ENCODE measurements around the gene KIR2DL1. TPM values are rescaled to one million over a fixed set of nuclear protein-coding genes. Genes with fewer than 3 reads are reported as not detected.
A peak's percentile ranks its signal among the peaks of the same experiment; 100 is the strongest.
"Not testable (repeated sequence)": the region's sequence is repeated elsewhere in the genome, so short reads cannot be mapped to it uniquely, and the experiment has no call there.

KIR2DL1 gene
- total and polyA plus RNA-seq, 7 donors: 0.06 TPM; not detected in 6

DNA sequence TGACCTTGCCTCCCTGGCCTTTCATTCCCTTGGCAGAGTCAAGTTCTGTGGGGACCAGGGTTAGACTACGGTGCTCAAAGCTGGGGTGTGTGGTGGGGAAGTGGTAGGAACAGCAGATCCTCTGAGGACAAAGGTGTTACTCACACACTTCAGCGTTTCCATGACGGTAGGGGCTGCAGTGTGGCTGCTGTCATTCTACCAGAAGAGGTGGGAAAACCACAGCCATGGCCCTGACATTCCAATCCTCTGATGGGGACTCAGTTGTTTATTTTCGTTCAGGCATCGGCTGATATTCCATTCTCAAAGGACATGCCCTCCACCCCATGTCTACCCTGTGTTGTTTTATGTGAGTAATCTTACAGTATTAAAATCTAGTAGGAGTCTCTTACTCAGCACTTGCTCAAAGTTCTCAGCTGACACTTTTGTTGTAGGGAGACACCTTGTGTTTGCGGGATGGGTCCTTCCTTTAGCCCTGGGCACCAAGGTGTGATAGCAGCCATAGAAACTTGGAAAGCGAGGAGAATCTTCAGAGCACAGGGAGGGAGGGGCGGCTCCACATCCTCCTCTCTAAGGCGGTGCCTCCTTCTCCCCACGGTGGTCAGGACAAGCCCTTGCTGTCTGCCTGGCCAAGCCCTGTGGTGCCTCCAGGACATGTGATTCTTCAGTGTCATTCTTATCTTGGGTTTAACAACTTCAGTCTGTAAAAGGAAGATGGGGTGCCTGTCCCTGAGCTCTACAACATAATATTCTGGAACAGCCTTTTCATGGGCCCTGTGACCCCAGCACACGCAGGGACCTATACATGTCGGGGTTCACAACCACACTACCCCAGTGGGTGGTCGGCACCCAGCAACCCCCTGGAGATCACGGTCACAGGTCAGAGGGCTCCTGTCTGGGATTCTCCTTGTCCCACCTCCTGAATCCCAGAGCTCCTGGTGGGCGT is 1.7 kb downstream of the KIR2DL1 start:
- intact Hi-C loops (cut with DNase I): not testable (repeated sequence)

DNA sequence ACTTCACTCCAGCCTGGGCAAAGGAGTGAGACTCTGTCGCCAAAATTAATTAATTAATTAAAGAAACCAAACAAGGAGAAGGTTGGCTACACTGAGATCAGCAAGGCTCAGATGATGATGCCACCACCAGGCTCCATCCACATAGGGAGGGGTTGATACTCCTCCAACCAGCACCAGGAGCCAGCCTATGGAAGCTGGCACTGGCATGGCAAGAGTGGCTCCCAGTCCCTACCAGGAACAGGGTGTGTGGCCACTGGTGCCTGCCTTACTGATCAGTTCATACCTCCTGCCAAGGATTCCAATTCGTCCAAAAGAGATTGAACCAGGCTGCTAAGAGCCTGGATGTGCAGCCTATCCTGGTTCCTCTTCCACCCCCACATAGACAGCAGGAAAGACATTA is 3.1 kb downstream of the KIR2DL1 start:
- H3K27ac ChIP-seq; DNase-seq; intact Hi-C loops (cut with DNase I); H3K9me3 ChIP-seq; H3K27me3 ChIP-seq; H3K4me1 ChIP-seq; H3K36me3 ChIP-seq; H3K4me3 ChIP-seq: not testable (repeated sequence)
- 40 to 50% methylated on average over 2 of the region's 2 CpGs for WGBS, 2 donors

More for the DNA sequence above, 1.7 kb downstream of the KIR2DL1 start:
- H3K4me1 ChIP-seq, H3K36me3 ChIP-seq, H3K27me3 ChIP-seq, DNase-seq, H3K27ac ChIP-seq, H3K9me3 ChIP-seq, H3K4me3 ChIP-seq: not testable (repeated sequence)
- WGBS, 2 donors: 73 to 79% methylated on average over 13 to 14 of the region's 15 CpGs

DNA sequence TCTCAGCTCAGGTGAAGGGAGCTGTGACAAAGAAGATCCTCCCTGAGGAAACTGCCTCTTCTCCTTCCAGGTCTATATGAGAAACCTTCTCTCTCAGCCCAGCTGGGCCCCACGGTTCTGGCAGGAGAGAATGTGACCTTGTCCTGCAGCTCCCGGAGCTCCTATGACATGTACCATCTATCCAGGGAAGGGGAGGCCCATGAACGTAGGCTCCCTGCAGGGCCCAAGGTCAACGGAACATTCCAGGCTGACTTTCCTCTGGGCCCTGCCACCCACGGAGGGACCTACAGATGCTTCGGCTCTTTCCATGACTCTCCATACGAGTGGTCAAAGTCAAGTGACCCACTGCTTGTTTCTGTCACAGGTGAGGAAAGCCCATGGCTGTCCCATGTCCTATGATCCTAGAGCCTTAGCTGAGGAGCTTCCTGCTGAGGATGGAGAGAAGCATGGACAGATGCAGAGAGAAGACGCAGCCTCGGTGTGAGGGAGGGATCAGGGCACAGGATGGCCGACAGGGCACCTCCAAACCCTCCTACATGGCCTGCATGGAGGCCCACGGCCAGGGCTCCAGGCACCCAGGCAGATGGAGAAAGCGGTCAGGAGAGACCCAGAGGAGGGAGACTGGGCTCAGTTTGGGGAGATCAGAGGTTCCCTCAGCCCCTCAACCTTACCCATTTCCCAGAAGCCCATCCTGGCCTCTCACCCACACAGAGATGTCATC is 5.7 kb downstream of the KIR2DL1 start:
- H3K9me3 ChIP-seq; H3K27me3 ChIP-seq; H3K4me1 ChIP-seq; DNase-seq; H3K4me3 ChIP-seq; H3K27ac ChIP-seq; H3K36me3 ChIP-seq; intact Hi-C loops (cut with DNase I): not testable (repeated sequence)
- WGBS, 2 donors: 72 to 81% methylated on average over 12 of the region's 12 CpGs

DNA sequence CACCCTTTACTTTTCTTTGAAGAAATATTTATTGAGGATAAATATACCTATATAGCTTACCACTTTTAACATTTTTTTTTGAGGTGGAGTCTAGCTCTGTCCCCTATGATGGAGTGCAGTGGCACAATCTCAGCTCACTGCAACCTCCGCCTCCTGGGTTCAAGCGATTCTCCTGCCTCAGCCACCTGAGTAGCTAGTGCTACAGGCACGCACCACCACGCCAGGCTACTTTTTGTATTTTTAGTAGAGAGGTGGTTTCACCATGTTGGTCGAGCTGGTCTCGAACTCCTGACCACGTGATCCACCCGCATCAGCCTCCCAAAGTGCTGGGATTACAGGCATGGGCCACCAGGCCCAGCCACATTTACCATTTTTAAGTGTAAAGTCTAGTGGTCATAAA is 6.2 kb downstream of the KIR2DL1 start:
- 68% methylated on average over 8 of the region's 8 CpGs for WGBS, 2 donors

DNA sequence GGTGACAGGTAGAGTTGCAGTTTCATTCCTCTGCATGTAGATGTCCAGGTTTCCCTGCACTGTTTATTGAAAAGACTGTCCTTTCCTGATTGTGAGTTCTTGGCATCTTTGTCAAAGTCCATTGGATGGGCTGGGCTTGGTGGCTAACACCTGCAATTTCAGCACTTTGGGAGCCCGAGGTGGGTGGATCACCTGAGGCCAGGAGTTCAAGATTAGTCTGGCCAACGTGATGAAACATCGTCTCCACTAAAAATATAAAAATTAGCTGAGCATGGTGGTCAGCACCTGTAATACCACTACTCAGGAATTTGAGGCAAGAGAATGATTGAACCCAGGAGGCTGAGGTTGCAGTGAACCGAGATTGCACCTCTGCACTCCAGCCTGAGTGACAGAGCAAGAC is 8.3 kb downstream of the KIR2DL1 start:
- DNase-seq; H3K9me3 ChIP-seq; H3K4me3 ChIP-seq; H3K27me3 ChIP-seq; intact Hi-C loops (cut with DNase I); H3K36me3 ChIP-seq; H3K4me1 ChIP-seq; H3K27ac ChIP-seq: not testable (repeated sequence)
- WGBS, 2 donors: 65 to 69% methylated on average over 4 of the region's 4 CpGs

More for the DNA sequence above, 6.2 kb downstream of the KIR2DL1 start:
- H3K4me1 ChIP-seq; intact Hi-C loops (cut with DNase I); H3K4me3 ChIP-seq; H3K27ac ChIP-seq; H3K9me3 ChIP-seq; H3K27me3 ChIP-seq; H3K36me3 ChIP-seq; DNase-seq: not testable (repeated sequence)

DNA sequence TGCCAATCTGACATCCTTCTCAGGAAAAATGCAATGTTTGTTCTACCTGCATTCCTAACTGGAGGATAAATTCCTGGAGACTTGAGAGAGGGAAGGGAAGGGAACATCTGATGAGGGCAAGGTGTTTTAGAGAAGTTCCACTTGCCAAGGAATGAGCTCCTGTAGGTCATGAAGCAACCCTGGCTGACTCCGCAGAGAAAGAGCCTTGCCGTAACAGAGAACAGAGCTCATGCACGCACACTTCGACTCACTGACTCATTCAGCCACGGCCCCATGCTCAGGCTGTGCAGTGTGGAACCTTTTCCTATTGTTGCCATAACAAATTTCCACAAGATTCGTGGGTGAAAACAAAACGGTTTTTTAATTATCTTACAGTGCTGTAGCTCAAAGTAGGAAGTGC is 9.3 kb downstream of the KIR2DL1 start:
- H3K27me3 ChIP-seq; H3K4me1 ChIP-seq; H3K9me3 ChIP-seq; H3K27ac ChIP-seq; intact Hi-C loops (cut with DNase I); H3K36me3 ChIP-seq; DNase-seq; H3K4me3 ChIP-seq: not testable (repeated sequence)
- WGBS, 2 donors: 64 to 70% methylated on average over 7 of the region's 7 CpGs

DNA sequence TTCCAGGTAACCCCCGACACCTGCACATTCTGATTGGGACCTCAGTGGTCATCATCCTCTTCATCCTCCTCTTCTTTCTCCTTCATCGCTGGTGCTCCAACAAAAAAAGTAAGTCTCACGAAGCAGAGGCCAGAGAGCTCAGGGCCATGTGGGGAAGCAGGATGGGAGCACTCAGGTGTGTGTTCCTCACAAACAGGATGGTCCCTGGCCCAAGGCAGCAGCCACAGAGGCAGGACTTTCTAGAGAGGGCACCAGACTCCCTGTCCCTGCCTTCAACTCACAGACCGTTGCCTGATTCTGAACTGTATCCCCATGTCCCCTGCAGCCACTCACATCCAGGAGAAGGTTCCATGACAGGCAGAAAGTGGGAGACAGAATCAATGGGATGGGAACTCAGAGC is 13.3 kb downstream of the KIR2DL1 start:
- H3K27ac ChIP-seq; H3K4me1 ChIP-seq; H3K27me3 ChIP-seq; DNase-seq; intact Hi-C loops (cut with DNase I); H3K9me3 ChIP-seq; H3K4me3 ChIP-seq; H3K36me3 ChIP-seq: not testable (repeated sequence)
- WGBS, 2 donors: 67 to 79% methylated on average over 4 of the region's 4 CpGs

DNA sequence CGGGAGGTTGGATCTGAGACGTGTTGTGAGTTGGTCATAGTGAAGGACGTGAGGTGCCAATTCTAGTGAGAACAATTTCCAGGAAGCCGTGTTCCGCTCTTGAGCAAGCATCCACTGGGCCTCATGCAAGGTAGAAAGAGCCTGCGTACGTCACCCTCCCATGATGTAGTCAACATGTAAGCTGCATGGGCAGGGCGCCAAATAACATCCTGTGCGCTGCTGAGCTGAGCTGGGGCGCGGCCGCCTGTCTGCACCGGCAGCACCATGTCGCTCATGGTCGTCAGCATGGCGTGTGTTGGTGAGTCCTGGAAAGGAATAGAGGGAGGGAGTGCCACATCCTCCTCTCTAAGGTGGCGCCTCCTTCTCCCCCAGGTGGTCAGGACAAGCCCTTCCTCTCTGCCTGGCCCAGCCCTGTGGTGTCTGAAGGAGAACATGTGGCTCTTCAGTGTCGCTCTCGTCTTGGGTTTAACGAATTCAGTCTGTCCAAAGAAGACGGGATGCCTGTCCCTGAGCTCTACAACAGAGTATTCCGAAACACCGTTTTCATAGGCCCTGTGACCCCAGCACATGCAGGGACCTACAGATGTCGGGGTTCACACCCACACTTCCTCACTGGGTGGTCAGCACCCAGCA is 16.6 kb downstream of the KIR2DL1 start:
- H3K4me3 ChIP-seq; DNase-seq; H3K4me1 ChIP-seq; H3K36me3 ChIP-seq; intact Hi-C loops (cut with DNase I); H3K27ac ChIP-seq; H3K27me3 ChIP-seq; H3K9me3 ChIP-seq: not testable (repeated sequence)
- WGBS, 2 donors: 89 to 90% methylated on average over 24 of the region's 24 CpGs

DNA sequence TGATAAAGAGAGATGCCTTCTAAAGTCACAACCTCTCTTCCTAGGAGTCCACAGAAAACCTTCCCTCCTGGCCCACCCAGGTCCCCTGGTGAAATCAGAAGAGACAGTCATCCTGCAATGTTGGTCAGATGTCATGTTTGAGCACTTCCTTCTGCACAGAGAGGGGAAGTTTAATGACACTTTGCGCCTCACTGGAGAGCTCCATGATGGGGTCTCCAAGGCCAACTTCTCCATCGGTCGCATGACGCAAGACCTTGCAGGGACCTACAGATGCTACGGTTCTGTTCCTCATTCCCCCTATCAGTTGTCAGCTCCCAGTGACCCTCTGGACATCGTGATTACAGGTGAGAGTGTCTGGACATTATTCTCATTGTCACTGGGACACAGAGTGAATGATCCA is 18.6 kb downstream of the KIR2DL1 start:
- H3K9me3 ChIP-seq; H3K27ac ChIP-seq; H3K27me3 ChIP-seq; H3K36me3 ChIP-seq; H3K4me3 ChIP-seq; H3K4me1 ChIP-seq; intact Hi-C loops (cut with DNase I): not testable (repeated sequence)
- DNase-seq: peak; percentile 28
- WGBS, 2 donors: 78 to 79% methylated on average over 6 of the region's 6 CpGs
